ENCODE data around the gene SLC16A10. TPM values are rescaled to one million over a fixed set of nuclear protein-coding genes. Genes with fewer than 3 reads are reported as not detected.

The SLC16A10 gene
- total and polyA plus RNA-seq, 2 donors (not counting 3 experiments of a cell fraction or from before 2014, with no cell fraction given), result not detected

DNA sequence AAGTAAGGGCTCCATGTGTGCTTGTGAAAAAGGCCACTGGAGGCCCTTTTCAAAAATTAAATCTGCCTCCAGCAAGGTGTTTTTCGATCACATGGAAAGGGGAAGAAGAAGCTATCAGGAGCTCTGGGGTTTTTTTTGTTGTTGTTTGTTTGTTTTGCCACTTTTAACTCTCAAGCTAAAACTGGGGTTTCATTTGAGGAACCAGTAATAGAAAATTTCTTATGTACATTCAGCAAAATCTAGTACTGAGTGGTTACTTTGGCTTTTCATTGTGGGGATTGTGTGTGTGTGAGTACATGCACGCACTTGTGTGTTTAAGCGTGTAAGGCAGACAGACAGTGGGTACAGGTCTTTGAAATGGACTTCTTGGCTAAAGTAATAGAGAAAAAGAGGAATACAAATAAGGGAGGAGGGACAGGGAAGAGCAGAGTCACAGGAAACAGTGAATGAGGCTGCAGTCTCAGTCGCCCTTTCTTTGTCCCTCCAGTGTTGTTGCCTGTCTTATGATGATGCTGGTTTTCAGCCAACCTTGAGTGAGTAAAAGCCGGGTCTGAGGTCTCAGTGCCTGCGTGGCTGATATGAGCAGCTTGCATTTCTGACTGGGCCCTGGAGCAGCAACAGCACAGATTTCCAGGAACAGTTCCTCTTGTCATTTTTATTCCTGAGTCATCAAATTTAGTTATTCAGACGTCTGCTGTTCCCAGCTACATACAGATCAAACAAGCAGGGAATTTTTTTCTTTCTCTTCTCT, 26.2 kb downstream of the SLC16A10 start:
- no TSS peak for BruUV-seq (replicated peaks)
- DNase-seq (ENCODE audit: low read depth, low spot score) (no peak), FAIRE-seq (no peak)
- Histone ChIP-seq H3K9me3 (replicated peaks; ENCODE audit: control insufficient read depth, insufficient read depth, low read length) (no peaks in the 10 kb centered on the region), H3K4me3 (replicated peaks in 1 of 3; ENCODE audit: insufficient read depth in 1 of 3, low read depth in 1 of 3, low read length in 3 of 3) (no peak overlapping the region), H3K9me1 (replicated peaks; ENCODE audit: control insufficient read depth, extremely low read depth, insufficient read depth, low read length) (peaks cover 2% of the 10 kb centered on the region), H3K79me2 (ENCODE audit: control insufficient read depth, insufficient read depth, low read length) (no peaks in the 10 kb centered on the region), H3K9ac (replicated peaks; ENCODE audit: extremely low read depth, insufficient read depth, low read length) (no peak overlapping the region), H3K27me3 (ENCODE audit: control insufficient read depth in 2 of 2, insufficient read depth in 2 of 2, low read length in 2 of 2) (peaks cover 10 to 11% of the 10 kb centered on the region in 2 experiments), H3K4me2 (ENCODE audit: insufficient read depth, low read length) (no peak overlapping the region), H4K20me1 (replicated peaks; ENCODE audit: control insufficient read depth, extremely low read depth, insufficient read depth, low read length) (no peaks in the 10 kb centered on the region), H3K4me1 (ENCODE audit: control insufficient read depth, extremely low read depth, insufficient read depth, low read length) (no peaks in the 10 kb centered on the region), H2AFZ (ENCODE audit: low read depth, low read length) (no peak overlapping the region), H3K36me3 (ENCODE audit: control insufficient read depth in 2 of 2, extremely low read depth in 1 of 2, insufficient read depth in 2 of 2, low read length in 2 of 2) (no peaks in the 10 kb centered on the region), H3K27ac (ENCODE audit: insufficient read depth, low read depth, low read length) (no peak overlapping the region)
- ChIA-PET POLR2A (no interaction called here), CTCF (no interaction called here)
- intact Hi-C loops (cut with micrococcal nuclease), result no loop called here
- TF ChIP-seq POLR2AphosphoS5 (IDR thresholded peaks at IDR 0.05; ENCODE audit: insufficient read depth, low read depth, low read length) (no peak), MAX (IDR thresholded peaks at IDR 0.05; ENCODE audit: insufficient read depth, insufficient read length) (no peak), MYC (IDR thresholded peaks at IDR 0.05; ENCODE audit: low read depth, low read length) (no peak), JUN (IDR thresholded peaks at IDR 0.05; ENCODE audit: borderline replicate concordance, insufficient read depth, insufficient read length, low read depth) (no peak), FOS (IDR thresholded peaks at IDR 0.05; ENCODE audit: borderline replicate concordance, insufficient read depth, low read length) (no peak), GATA2 (IDR thresholded peaks at IDR 0.05; ENCODE audit: insufficient read depth, insufficient read length, low read depth, low read length) (no peak), POLR2A (IDR thresholded peaks at IDR 0.05; ENCODE audit: low read depth, low read length) (no peak)
- TF ChIP-seq, protein P1, sequence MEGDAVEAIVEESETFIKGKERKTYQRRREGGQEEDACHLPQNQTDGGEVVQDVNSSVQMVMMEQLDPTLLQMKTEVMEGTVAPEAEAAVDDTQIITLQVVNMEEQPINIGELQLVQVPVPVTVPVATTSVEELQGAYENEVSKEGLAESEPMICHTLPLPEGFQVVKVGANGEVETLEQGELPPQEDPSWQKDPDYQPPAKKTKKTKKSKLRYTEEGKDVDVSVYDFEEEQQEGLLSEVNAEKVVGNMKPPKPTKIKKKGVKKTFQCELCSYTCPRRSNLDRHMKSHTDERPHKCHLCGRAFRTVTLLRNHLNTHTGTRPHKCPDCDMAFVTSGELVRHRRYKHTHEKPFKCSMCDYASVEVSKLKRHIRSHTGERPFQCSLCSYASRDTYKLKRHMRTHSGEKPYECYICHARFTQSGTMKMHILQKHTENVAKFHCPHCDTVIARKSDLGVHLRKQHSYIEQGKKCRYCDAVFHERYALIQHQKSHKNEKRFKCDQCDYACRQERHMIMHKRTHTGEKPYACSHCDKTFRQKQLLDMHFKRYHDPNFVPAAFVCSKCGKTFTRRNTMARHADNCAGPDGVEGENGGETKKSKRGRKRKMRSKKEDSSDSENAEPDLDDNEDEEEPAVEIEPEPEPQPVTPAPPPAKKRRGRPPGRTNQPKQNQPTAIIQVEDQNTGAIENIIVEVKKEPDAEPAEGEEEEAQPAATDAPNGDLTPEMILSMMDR (IDR thresholded peaks at IDR 0.05; ENCODE audit: extremely low read depth in 1 of 2, insufficient read depth in 1 of 2, low read depth in 1 of 2, low read length in 2 of 2), result no peak
- dilution Hi-C loops (cut with MboI; ENCODE audit: extremely low pct_ligation_motif_present, low sequenced_read_pairs), result no loop called here

All from endothelial cell of umbilical vein (primary cell).